Inferior parietal cortex (tissue), 1 donor: ENCODE data around the gene CELF5.

Experiments
- DNase-seq: peaks from one replicate; pipeline ENCODE4 v3.0.0-alpha.2; 2016; ENCODE audit errors: extremely low spot score

Gene CELF5

GRCh38 chr19:3224346-3225168 is at the start of gene CELF5:
TSS of gene CELF5 (plus strand) at chr19:3224661. CDS start at chr19:3224740, 79 bp downstream.
- DNase-seq, result no peak

GRCh38 chr19:3175781-3176714 is 48.4 kb upstream of the CELF5 start:
- DNase-seq, result no peak

- DNase-seq, result no peak
These were observed 47.6 kb upstream of the CELF5 start for GRCh38 chr19:3176715-3177501.

GRCh38 chr19:3178377-3178972 is 46.0 kb upstream of the CELF5 start, which contains the start of gene S1PR4:
TSS of gene S1PR4 (plus strand) at chr19:3178769. CDS start at chr19:3178793, 24 bp downstream.
- no peak for DNase-seq

- DNase-seq, result no peak
These were observed 45.3 kb upstream of the CELF5 start for GRCh38 chr19:3178973-3179738.

GRCh38 chr19:3179739-3180293 is 44.6 kb upstream of the CELF5 start:
- no peak for DNase-seq

- DNase-seq, result no peak
These were observed 40.5 kb upstream of the CELF5 start for GRCh38 chr19:3183721-3184641.

- no peak for DNase-seq
These were observed 39.5 kb upstream of the CELF5 start for GRCh38 chr19:3184847-3185460.

- peak; percentile 97 for DNase-seq
These were observed 38.9 kb upstream of the CELF5 start, which contains the start of gene NCLN for GRCh38 chr19:3185461-3186159. TSS of gene NCLN (plus strand) at chr19:3185930. CDS start at chr19:3186031, 101 bp downstream.

- no peak for DNase-seq
These were observed 38.2 kb upstream of the CELF5 start for GRCh38 chr19:3186160-3186688.

- no peak for DNase-seq
These were observed 37.4 kb upstream of the CELF5 start for GRCh38 chr19:3186891-3187661.

- DNase-seq, result no peak
These were observed 36.6 kb upstream of the CELF5 start for GRCh38 chr19:3187662-3188511.

- DNase-seq, result no peak
These were observed 35.5 kb upstream of the CELF5 start for GRCh38 chr19:3188627-3189596.

GRCh38 chr19:3189702-3190469 is 34.6 kb upstream of the CELF5 start:
- no peak for DNase-seq
